H9 (cell line): ENCODE results near the gene PRTN3. TPM values are rescaled to one million over a fixed set of nuclear protein-coding genes. Genes with fewer than 3 reads are reported as not detected.

Source experiments
- DNase-seq: peaks from one replicate; pipeline ENCODE4 v3.0.0-alpha.2; 2017
- H2AFZ ChIP-seq: one replicate; pipeline ENCODE4 v1.6.1; 2013; ENCODE audit warnings: mild to moderate bottlenecking, low read length, control low read depth, moderate library complexity
- H2AK5ac ChIP-seq: 2 replicates; pipeline ENCODE4 v1.6.1; 2013; ENCODE audit warnings: low read length, control low read depth, mixed read lengths; ENCODE audit not compliant: insufficient read length
- H2BK120ac ChIP-seq: one replicate; pipeline ENCODE4 v1.6.1; 2013; ENCODE audit warnings: low read depth, mild to moderate bottlenecking, low read length, control low read depth, inconsistent platforms; ENCODE audit not compliant: poor library complexity, severe bottlenecking
- H2BK12ac ChIP-seq: 2 replicates; pipeline ENCODE4 v1.6.1; 2013; ENCODE audit warnings: low read length, control low read depth, mixed read lengths, low read depth; ENCODE audit not compliant: insufficient read length
- H2BK15ac ChIP-seq: 2 replicates; pipeline ENCODE4 v1.6.1; 2013; ENCODE audit warnings: low read depth, low read length, control low read depth
- H2BK20ac ChIP-seq: one replicate; pipeline ENCODE4 v1.6.1; 2013; ENCODE audit warnings: low read depth, mild to moderate bottlenecking, low read length, control low read depth, inconsistent platforms; ENCODE audit not compliant: poor library complexity, severe bottlenecking
- H2BK5ac ChIP-seq: 2 replicates; pipeline ENCODE4 v1.6.1; 2013; ENCODE audit warnings: low read length, control low read depth, mixed read lengths; ENCODE audit not compliant: insufficient read length
- H3K14ac ChIP-seq: 2 replicates; pipeline ENCODE4 v1.6.1; 2013; ENCODE audit warnings: low read length, control low read depth; ENCODE audit not compliant: insufficient read depth
- H3K18ac ChIP-seq: 2 replicates; pipeline ENCODE4 v1.6.1; 2013; ENCODE audit warnings: low read depth, mild to moderate bottlenecking, mixed read lengths, low read length, control low read depth; ENCODE audit not compliant: insufficient read length
- H3K23ac ChIP-seq: 2 replicates; pipeline ENCODE4 v1.6.1; 2013; ENCODE audit warnings: low read length, control low read depth, mixed read lengths, low read depth; ENCODE audit not compliant: insufficient read length
- H3K23me2 ChIP-seq: 2 replicates; pipeline ENCODE4 v1.6.1; 2013; ENCODE audit warnings: low read depth, mild to moderate bottlenecking, mixed read lengths, low read length, control low read depth; ENCODE audit not compliant: insufficient read length, poor library complexity, severe bottlenecking
- H3K27ac ChIP-seq: 2 replicates; pipeline ENCODE4 v1.5.1; 2013; ENCODE audit warnings: low read length, control low read depth, mixed read lengths, low read depth; ENCODE audit not compliant: insufficient read length
- H3K27me3 ChIP-seq: 2 replicates; pipeline ENCODE4 v1.6.1; 2013; ENCODE audit warnings: low read length, control low read depth, inconsistent platforms; ENCODE audit not compliant: insufficient read depth
- H3K4ac ChIP-seq: 2 replicates; pipeline ENCODE4 v1.6.1; 2013; ENCODE audit warnings: low read depth, mild to moderate bottlenecking, control low read depth, inconsistent platforms, low read length, moderate library complexity
- H3K4me1 ChIP-seq: 2 replicates; pipeline ENCODE4 v1.6.1; 2013; ENCODE audit warnings: low read length, control low read depth, inconsistent platforms; ENCODE audit not compliant: insufficient read depth
- H3K4me2 ChIP-seq: 2 replicates; pipeline ENCODE4 v1.6.1; 2013; ENCODE audit warnings: low read length, control low read depth, mixed read lengths; ENCODE audit not compliant: insufficient read length, insufficient read depth
- H3K56ac ChIP-seq: 2 replicates; pipeline ENCODE4 v1.6.1; 2013; ENCODE audit warnings: low read depth, mild to moderate bottlenecking, mixed read lengths, low read length, control low read depth; ENCODE audit not compliant: insufficient read length
- H3K79me1 ChIP-seq: 2 replicates; pipeline ENCODE4 v1.6.1; 2013; ENCODE audit warnings: low read depth, mild to moderate bottlenecking, moderate library complexity, low read length, control low read depth, inconsistent platforms; ENCODE audit not compliant: insufficient read depth, poor library complexity, severe bottlenecking
- H3K79me2 ChIP-seq: 2 replicates; pipeline ENCODE4 v1.6.1; 2013; ENCODE audit warnings: low read length, control low read depth, inconsistent platforms; ENCODE audit not compliant: insufficient read depth
- H3K9ac ChIP-seq: 2 replicates; pipeline ENCODE4 v1.6.1; 2013; ENCODE audit warnings: low read length, control low read depth, mixed read lengths; ENCODE audit not compliant: insufficient read length; ENCODE audit errors: extremely low read depth
- H3K9me3 ChIP-seq: one replicate; pipeline ENCODE4 v1.6.1; 2013; ENCODE audit warnings: low read depth, low read length, inconsistent platforms; ENCODE audit not compliant: control insufficient read depth
- H3T11ph ChIP-seq: one replicate; pipeline ENCODE4 v1.6.1; 2013; ENCODE audit warnings: mild to moderate bottlenecking, low read length, control low read depth, inconsistent platforms
- H4K20me1 ChIP-seq: one replicate; pipeline ENCODE4 v1.6.1; 2013; ENCODE audit not compliant: control insufficient read depth, insufficient read length, insufficient read depth
- H4K5ac ChIP-seq: 2 replicates; pipeline ENCODE4 v1.6.1; 2013; ENCODE audit warnings: low read depth, mild to moderate bottlenecking, mixed read lengths, low read length, control low read depth; ENCODE audit not compliant: insufficient read length
- H4K8ac ChIP-seq: replicated peaks from 2 replicates; pipeline ENCODE4 v1.6.1; 2013; ENCODE audit warnings: low read length, control low read depth, mixed read lengths, low read depth; ENCODE audit not compliant: insufficient read length
- H4K91ac ChIP-seq: 2 replicates; pipeline ENCODE4 v1.6.1; 2013; ENCODE audit warnings: low read depth, mild to moderate bottlenecking, moderate library complexity, mixed read lengths, low read length, control low read depth; ENCODE audit not compliant: insufficient read length
- H3K27ac Mint-ChIP-seq, 3 experiments: 2 replicates in 2 of 3; 3 replicates in 1 of 3; pipeline ENCODE4 v1.8.0; 2020 to 2021; ENCODE audit warnings: mixed read lengths in 3 of 3, mild to moderate bottlenecking in 1 of 3, moderate library complexity in 1 of 3
- H3K27me3 Mint-ChIP-seq: 2 replicates; pipeline ENCODE4 v1.8.0; 2021; ENCODE audit warnings: low read depth, mild to moderate bottlenecking, moderate library complexity, mixed read lengths
- H3K36me3 Mint-ChIP-seq, 3 experiments: 2 replicates in 2 of 3; 3 replicates in 1 of 3; pipeline ENCODE4 v1.8.0; 2020 to 2021; ENCODE audit warnings: low read depth in 3 of 3, mixed read lengths in 3 of 3; ENCODE audit not compliant: insufficient read depth in 1 of 3
- H3K4me1 Mint-ChIP-seq, 2 experiments: 2 replicates each; pipeline ENCODE4 v1.8.0; 2020; ENCODE audit warnings: mixed read lengths in 2 of 2
- H3K4me3 Mint-ChIP-seq, 2 experiments: 2 replicates in 1 of 2; 3 replicates in 1 of 2; pipeline ENCODE4 v1.8.0; 2020 to 2021; ENCODE audit warnings: mild to moderate bottlenecking in 2 of 2, mixed read lengths in 2 of 2, moderate library complexity in 1 of 2
- H3K9me3 Mint-ChIP-seq, 2 experiments: 2 replicates in 1 of 2; 3 replicates in 1 of 2; pipeline ENCODE4 v1.8.0; 2020; ENCODE audit warnings: mild to moderate bottlenecking in 2 of 2, mixed read lengths in 2 of 2, moderate library complexity in 1 of 2
- WGBS: extraction: QIAGEN DNeasy Blood & Tissue Kit; methylation state at CpG from one replicate; pipeline ENCODE4 v1.1.7; 2013; ENCODE audit warnings: missing lambda C conversion rate, low lambda C conversion rate, mixed read lengths; ENCODE audit not compliant: insufficient read length; ENCODE audit errors: extremely low coverage; 5-methylcytosine and 5-hydroxymethylcytosine counted together
- total RNA-seq: library from RNA; stranded (reverse); gene quantifications from 2 replicates; pipeline ENCODE4 v1.2.1, GENCODE V29; 2021
- TF ChIP-seq, protein P1 (sequence below): fragments of 200-600 bp; sonication (generic); conservative IDR thresholded peaks from 3 replicates; pipeline ENCODE4 v1.8.0; 2021; ENCODE audit warnings: antibody characterized with exemption, mild to moderate bottlenecking

Gene PRTN3
- total RNA-seq, 1 experiment from 2014 or later = 0.31 TPM

DNA sequence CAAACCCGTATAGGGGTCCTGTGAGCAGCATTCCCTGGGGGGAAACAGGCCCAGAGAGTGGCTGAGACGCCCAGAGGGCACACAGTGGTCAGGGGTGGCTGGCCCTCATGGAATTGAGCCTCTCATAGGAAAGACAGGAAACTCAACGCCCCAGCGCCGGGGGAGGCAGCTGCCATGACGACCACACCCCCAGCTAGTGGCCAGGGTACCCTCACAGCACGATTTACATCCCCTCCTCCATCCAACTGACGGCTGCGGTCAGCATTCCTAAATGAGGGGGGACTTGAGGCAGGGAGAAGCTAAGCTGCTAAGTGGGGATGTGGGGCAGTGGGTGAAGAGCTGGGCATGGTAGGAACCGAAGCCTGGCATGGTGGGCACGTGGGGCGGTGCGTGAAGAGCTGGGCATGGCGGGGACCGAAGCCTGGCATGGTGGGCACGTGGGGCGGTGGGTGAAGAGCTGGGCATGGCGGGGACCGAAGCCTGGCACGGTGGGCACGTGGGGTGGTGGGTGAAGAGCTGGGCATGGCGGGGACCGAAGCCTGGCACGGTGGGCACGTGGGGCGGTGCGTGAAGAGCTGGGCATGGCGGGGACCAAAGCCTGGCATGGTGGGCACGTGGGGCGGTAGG lies 42.2 kb downstream of the PRTN3 start:
- H3K27ac Mint-ChIP-seq = no peak overlapping the region
- H2BK20ac ChIP-seq = no peak overlapping the region
- H3T11ph ChIP-seq = no peak overlapping the region
- H3K36me3 Mint-ChIP-seq = peaks cover 23 to 55% (median 45%) of the 10 kb centered on the region in 3 experiments
- H3K18ac ChIP-seq = no peak overlapping the region
- H3K9me3 Mint-ChIP-seq = no peaks in the 10 kb centered on the region
- DNase-seq = no peak
- TF ChIP-seq, protein P1, sequence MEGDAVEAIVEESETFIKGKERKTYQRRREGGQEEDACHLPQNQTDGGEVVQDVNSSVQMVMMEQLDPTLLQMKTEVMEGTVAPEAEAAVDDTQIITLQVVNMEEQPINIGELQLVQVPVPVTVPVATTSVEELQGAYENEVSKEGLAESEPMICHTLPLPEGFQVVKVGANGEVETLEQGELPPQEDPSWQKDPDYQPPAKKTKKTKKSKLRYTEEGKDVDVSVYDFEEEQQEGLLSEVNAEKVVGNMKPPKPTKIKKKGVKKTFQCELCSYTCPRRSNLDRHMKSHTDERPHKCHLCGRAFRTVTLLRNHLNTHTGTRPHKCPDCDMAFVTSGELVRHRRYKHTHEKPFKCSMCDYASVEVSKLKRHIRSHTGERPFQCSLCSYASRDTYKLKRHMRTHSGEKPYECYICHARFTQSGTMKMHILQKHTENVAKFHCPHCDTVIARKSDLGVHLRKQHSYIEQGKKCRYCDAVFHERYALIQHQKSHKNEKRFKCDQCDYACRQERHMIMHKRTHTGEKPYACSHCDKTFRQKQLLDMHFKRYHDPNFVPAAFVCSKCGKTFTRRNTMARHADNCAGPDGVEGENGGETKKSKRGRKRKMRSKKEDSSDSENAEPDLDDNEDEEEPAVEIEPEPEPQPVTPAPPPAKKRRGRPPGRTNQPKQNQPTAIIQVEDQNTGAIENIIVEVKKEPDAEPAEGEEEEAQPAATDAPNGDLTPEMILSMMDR = no peak
- H3K4ac ChIP-seq = no peak overlapping the region
- H3K27me3 Mint-ChIP-seq = no peaks in the 10 kb centered on the region
- H2AK5ac ChIP-seq = no peak overlapping the region
- H3K14ac ChIP-seq = no peak overlapping the region
- no peaks in the 10 kb centered on the region for H3K9me3 ChIP-seq
- H3K79me1 ChIP-seq = no peaks in the 10 kb centered on the region
- no peak overlapping the region for H2BK120ac ChIP-seq
- no peak overlapping the region for H2BK5ac ChIP-seq
- peaks cover 3% of the 10 kb centered on the region for H3K23me2 ChIP-seq
- no peak overlapping the region for H3K23ac ChIP-seq
- H4K91ac ChIP-seq = no peak overlapping the region
- H3K4me3 Mint-ChIP-seq = no peak overlapping the region
- no peak overlapping the region for H2BK12ac ChIP-seq
- H3K9ac ChIP-seq = no peak overlapping the region
- no peaks in the 10 kb centered on the region for H3K4me1 Mint-ChIP-seq
- H4K20me1 ChIP-seq = no peaks in the 10 kb centered on the region
- H3K27me3 ChIP-seq = no peaks in the 10 kb centered on the region
- H2AFZ ChIP-seq = no peak overlapping the region
- no peaks in the 10 kb centered on the region for H3K4me1 ChIP-seq
- H4K5ac ChIP-seq = no peak overlapping the region
- no peak overlapping the region for H3K27ac ChIP-seq
- H3K4me2 ChIP-seq = no peak overlapping the region
- no peaks in the 10 kb centered on the region for H3K79me2 ChIP-seq
- no peak overlapping the region for H2BK15ac ChIP-seq
- H4K8ac ChIP-seq = no peak overlapping the region
- no CpG with 5 or more reads among the region's 30 CpGs for whole genome bisulfite sequencing
- H3K56ac ChIP-seq = no peak overlapping the region
